Ovary (tissue), 9 donors: ENCODE data around the gene HSCB. TPM values are rescaled to one million over a fixed set of nuclear protein-coding genes. Genes with fewer than 3 reads are reported as not detected.

ENCODE experiments used
- DNase-seq, 5 donors: peaks; one replicate each; pipeline ENCODE4 v3.0.0-alpha.2; 2019 to 2020
- H3K27ac ChIP-seq, 2 donors: fragments of 200-600 bp; one replicate each; pipeline versions ENCODE4 v1.5.1 to v1.8.0; 2019 to 2022
- H3K27me3 ChIP-seq: fragments of 200-600 bp; one replicate; pipeline ENCODE4 v1.8.0; 2022
- H3K36me3 ChIP-seq: fragments of 200-600 bp; sonication (generic); one replicate; pipeline ENCODE4 v1.5.1; 2019
- H3K4me1 ChIP-seq: one replicate; pipeline ENCODE4 v1.8.1; 2013; ENCODE audit warnings: mild to moderate bottlenecking, moderate library complexity; ENCODE audit not compliant: insufficient read depth
- H3K4me3 ChIP-seq: fragments of 200-600 bp; sonication (generic); one replicate; pipeline ENCODE4 v1.5.1; 2017
- H3K9me3 ChIP-seq, 2 donors: fragments of 200-600 bp in 1 of 2; sonication (generic) in 1 of 2; one replicate each; pipeline versions ENCODE4 v1.5.1 to v1.8.1; 2013 to 2019; ENCODE audit warnings: mild to moderate bottlenecking in 1 of 2, moderate library complexity in 1 of 2
- CTCF ChIP-seq, 3 donors: fragments of 450-650 bp in 2 of 3; fragments of 200-600 bp in 1 of 3; IDR thresholded peaks; one replicate each; pipeline versions ENCODE4 v1.5.1 to v1.8.0; 2016 to 2022; ENCODE audit warnings: antibody characterized with exemption in 3 of 3, mild to moderate bottlenecking in 1 of 3
- EP300 ChIP-seq: sonication (generic); formaldehyde crosslinking; IDR thresholded peaks from one replicate; pipeline ENCODE4 v1.6.1; 2017; ENCODE audit warnings: antibody characterized with exemption
- POLR2A ChIP-seq: fragments of 450-650 bp; IDR thresholded peaks from one replicate; pipeline ENCODE4 v1.6.1; 2017; ENCODE audit warnings: antibody characterized with exemption, mild to moderate bottlenecking, moderate library complexity
- WGBS, 3 donors: extraction: QIAGEN DNeasy Blood & Tissue Kit in 1 of 3; methylation state at CpG; one replicate each; pipeline versions ENCODE4 v1.1.5 to v1.1.7; 2013 to 2017; 5-methylcytosine and 5-hydroxymethylcytosine counted together
- intact Hi-C, 4 donors: fragments of 100-400 bp; cut with DNase I; formaldehyde crosslinking; loops; one replicate each; pipeline versions ENCODE4 v1.11.0 to v1.15.1; 2022 to 2023
- polyA plus RNA-seq, 2 donors: library from polyadenylated mRNA; stranded (reverse); fragments of 200-250 nt in 1 of 2; fragments of 350-450 nt in 1 of 2; fragmentation: Illumina TruSeq in 1 of 2; extraction: RNeasy Lipid Tissue Mini Kit (QIAGEN cat#74804) in 1 of 2; gene quantifications; one replicate each; pipeline ENCODE4 v1.2.3, GENCODE V29; 2013 to 2014
- total RNA-seq, 7 donors: library from RNA; depleted of rRNA in 2 of 7; stranded (reverse); fragments of >200 nt in 2 of 7; fragmentation: NEBNext Ultra II Directional in 3 of 7; extraction: Animal tissue kit (Norgen Biotek cat#: 25700) in 3 of 7; gene quantifications; one replicate each; pipeline versions ENCODE4 v1.1.0 to v1.2.4, GENCODE V29; 2016 to 2023
- donor health status: DM: no; HTN: no; CAD: no; lungs with moderate emphysema.
- donor health status: DM: no; HTN: no; CAD: no.
- donor health status: Bipolar disorder and iron deficiency.
- donor health status: DM: yes; HTN: yes; CAD: no.
- donor health status: DM: no; HTN: no; CAD: no.
- donor health status: DM: yes; HTN: yes; CAD: no.

HSCB gene
- total and polyA plus RNA-seq, 9 donors = 14.9 to 70.6 (median 18.3) TPM

GRCh38 chr22:28706845-28707244, 35.0 kb upstream of the HSCB start:
- TF ChIP-seq POLR2A = no peak
- TF ChIP-seq CTCF (IDR thresholded peaks at IDR 0.05) = no peak
- no peak for TF ChIP-seq EP300
- WGBS, 3 donors = 84 to 97% (median 94%) methylated on average over 6 of the region's 6 CpGs
- no peaks in the 10 kb centered on the region for H3K4me1 ChIP-seq
- no peak overlapping the region for H3K4me3 ChIP-seq
- H3K36me3 ChIP-seq = no peaks in the 10 kb centered on the region
- no peaks in the 10 kb centered on the region for H3K27me3 ChIP-seq
- intact Hi-C loops = no loop called here
- no peak for DNase-seq
- no peak overlapping the region for H3K27ac ChIP-seq
- H3K9me3 ChIP-seq = no peaks in the 10 kb centered on the region

- Histone ChIP-seq H3K27me3 (no peaks in the 10 kb centered on the region), H3K4me3 (no peak overlapping the region), H3K36me3 (no peaks in the 10 kb centered on the region), H3K4me1 (no peaks in the 10 kb centered on the region), H3K9me3 (no peaks in the 10 kb centered on the region), H3K27ac (peak overlapping the region in 1 of 2 donors; percentile 81)
- TF ChIP-seq POLR2A (no peak), EP300 (no peak), CTCF (IDR thresholded peaks at IDR 0.05) (no peak)
- no peak for DNase-seq
- intact Hi-C loops = no loop called here
Observed at GRCh38 chr22:28710107-28710506, 31.7 kb upstream of the HSCB start.

- 7 to 18% (median 11%) methylated on average over 3 of the region's 3 CpGs for WGBS, 3 donors
- intact Hi-C loops = no loop called here
- Histone ChIP-seq H3K27ac (peak overlapping the region in 1 of 2 donors; percentile 81), H3K27me3 (no peaks in the 10 kb centered on the region), H3K4me3 (no peak overlapping the region), H3K4me1 (no peaks in the 10 kb centered on the region), H3K36me3 (no peaks in the 10 kb centered on the region), H3K9me3 (no peaks in the 10 kb centered on the region)
- no peak for TF ChIP-seq EP300
- TF ChIP-seq POLR2A = no peak
- TF ChIP-seq CTCF (IDR thresholded peaks at IDR 0.05) = no peak
- no peak for DNase-seq
Observed at GRCh38 chr22:28710576-28711191, 31.2 kb upstream of the HSCB start.

- TF ChIP-seq CTCF (IDR thresholded peaks at IDR 0.05) (no peak), POLR2A (no peak), EP300 (no peak)
- Histone ChIP-seq H3K9me3 (no peaks in the 10 kb centered on the region), H3K36me3 (no peaks in the 10 kb centered on the region), H3K27me3 (no peaks in the 10 kb centered on the region), H3K4me1 (no peaks in the 10 kb centered on the region), H3K4me3 (no peak overlapping the region), H3K27ac (peak overlapping the region in 1 of 2 donors; percentile 81)
- no peak for DNase-seq
- intact Hi-C loops = no loop called here
- WGBS, 3 donors = 19 to 22% (median 21%) methylated on average over 2 of the region's 2 CpGs
Observed at GRCh38 chr22:28711341-28711740, 30.5 kb upstream of the HSCB start.
